PC-9 (cell line): ENCODE data around the gene MPND.

Experiments used
- CTCF ChIP-seq: fragments of 200-600 bp; sonication (generic); conservative IDR thresholded peaks from 2 replicates; pipeline ENCODE4 v1.6.1; 2017; ENCODE audit warnings: mixed run types, antibody characterized with exemption, mild to moderate bottlenecking, moderate library complexity
- EZH2 ChIP-seq: fragments of 200-600 bp; sonication (generic); IDR thresholded peaks from 2 replicates; pipeline ENCODE4 v1.8.0; 2017; ENCODE audit warnings: antibody characterized with exemption, low read depth

- TF ChIP-seq CTCF (no peak), EZH2 (no peak)
These were observed 45.1 kb downstream of the MPND start for GRCh38 chr19:4388337-4389063.
